ENCODE measurements around the gene ZNF148.

DNA sequence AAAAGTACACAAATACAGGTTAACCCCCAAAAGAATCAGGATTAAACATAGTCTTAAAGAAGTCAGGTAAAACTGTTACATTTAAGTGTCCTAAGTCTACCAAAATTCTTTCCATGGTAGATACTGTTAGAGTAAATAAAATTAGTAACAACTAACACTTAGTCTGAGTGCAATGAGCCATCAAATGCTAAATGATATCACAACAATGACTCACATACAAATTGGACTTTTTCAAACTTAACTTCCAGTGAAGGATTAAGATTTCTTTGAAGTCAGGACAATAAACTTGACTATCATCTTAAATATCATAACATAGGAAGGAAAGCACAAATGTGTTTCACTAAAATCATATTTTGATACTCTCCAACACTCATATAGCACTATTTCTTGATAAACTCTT, 43.9 kb downstream of the ZNF148 start:
- TF ChIP-seq, protein P1, sequence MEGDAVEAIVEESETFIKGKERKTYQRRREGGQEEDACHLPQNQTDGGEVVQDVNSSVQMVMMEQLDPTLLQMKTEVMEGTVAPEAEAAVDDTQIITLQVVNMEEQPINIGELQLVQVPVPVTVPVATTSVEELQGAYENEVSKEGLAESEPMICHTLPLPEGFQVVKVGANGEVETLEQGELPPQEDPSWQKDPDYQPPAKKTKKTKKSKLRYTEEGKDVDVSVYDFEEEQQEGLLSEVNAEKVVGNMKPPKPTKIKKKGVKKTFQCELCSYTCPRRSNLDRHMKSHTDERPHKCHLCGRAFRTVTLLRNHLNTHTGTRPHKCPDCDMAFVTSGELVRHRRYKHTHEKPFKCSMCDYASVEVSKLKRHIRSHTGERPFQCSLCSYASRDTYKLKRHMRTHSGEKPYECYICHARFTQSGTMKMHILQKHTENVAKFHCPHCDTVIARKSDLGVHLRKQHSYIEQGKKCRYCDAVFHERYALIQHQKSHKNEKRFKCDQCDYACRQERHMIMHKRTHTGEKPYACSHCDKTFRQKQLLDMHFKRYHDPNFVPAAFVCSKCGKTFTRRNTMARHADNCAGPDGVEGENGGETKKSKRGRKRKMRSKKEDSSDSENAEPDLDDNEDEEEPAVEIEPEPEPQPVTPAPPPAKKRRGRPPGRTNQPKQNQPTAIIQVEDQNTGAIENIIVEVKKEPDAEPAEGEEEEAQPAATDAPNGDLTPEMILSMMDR (IDR thresholded peaks at IDR 0.05) = no peak
- TF ChIP-seq POLR2A (IDR thresholded peaks at IDR 0.05) = no peak

All from upper lobe of left lung (tissue), 4 donors.